Brain microvascular endothelial cell (primary cell): ENCODE results near the gene CFAP53.

Source experiments
- DNase-seq: peaks from one replicate; pipeline ENCODE4 v3.0.0-alpha.2; 2020
- H3K27ac ChIP-seq: fragments of 250-450 bp; sonication (Bioruptor Pico); 2 replicates; pipeline ENCODE4 v1.5.1; 2020; ENCODE audit warnings: mild to moderate bottlenecking, moderate library complexity
- H3K27me3 ChIP-seq: fragments of 250-450 bp; sonication (Bioruptor Pico); replicated peaks from 2 replicates; pipeline ENCODE4 v1.5.1; 2020; ENCODE audit warnings: mild to moderate bottlenecking
- H3K36me3 ChIP-seq: fragments of 250-450 bp; sonication (Bioruptor Pico); replicated peaks from 2 replicates; pipeline ENCODE4 v1.5.1; 2020; ENCODE audit warnings: mild to moderate bottlenecking
- H3K4me3 ChIP-seq: 2 replicates; pipeline ENCODE4 v1.5.1; 2011; ENCODE audit warnings: low read depth, mild to moderate bottlenecking, control low read depth, low read length, moderate library complexity
- in situ Hi-C: cut with HindIII; loops from 2 replicates; pipeline ENCODE4 v1.10.0; 2017; ENCODE audit warnings: low sequenced_read_pairs, low pct_ligation_motif_present
- TF ChIP-seq, protein P1 (sequence below): IDR thresholded peaks from 2 replicates; pipeline ENCODE4 v1.5.1; 2011; ENCODE audit warnings: low read depth, mild to moderate bottlenecking, moderate library complexity, low read length, control low read depth, inconsistent platforms; ENCODE audit errors: missing control alignments

Gene CFAP53

DNA sequence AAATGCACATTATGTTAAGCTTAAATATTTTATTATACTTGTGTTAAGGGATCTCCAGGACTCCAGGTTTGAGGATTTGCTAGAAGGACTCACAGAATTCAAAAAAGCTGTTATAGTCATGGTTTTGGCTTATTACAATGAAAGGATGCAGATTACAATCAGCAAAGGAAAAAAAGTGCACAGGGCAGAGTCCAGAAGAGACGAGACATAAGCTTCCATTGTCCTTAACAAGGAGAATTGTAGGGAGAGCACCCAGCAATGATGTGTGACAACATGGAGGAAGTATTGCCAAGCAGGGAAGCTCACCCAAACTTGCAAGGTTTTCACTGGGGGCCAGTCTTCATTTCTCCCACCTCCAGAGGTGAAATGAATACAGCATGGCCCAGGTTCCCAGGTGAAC lies 58.6 kb downstream of the CFAP53 start:
- Histone ChIP-seq H3K27ac (no peak overlapping the region), H3K36me3 (no peaks in the 10 kb centered on the region), H3K27me3 (no peaks in the 10 kb centered on the region), H3K4me3 (no peak overlapping the region)
- DNase-seq = no peak
- TF ChIP-seq, protein P1, sequence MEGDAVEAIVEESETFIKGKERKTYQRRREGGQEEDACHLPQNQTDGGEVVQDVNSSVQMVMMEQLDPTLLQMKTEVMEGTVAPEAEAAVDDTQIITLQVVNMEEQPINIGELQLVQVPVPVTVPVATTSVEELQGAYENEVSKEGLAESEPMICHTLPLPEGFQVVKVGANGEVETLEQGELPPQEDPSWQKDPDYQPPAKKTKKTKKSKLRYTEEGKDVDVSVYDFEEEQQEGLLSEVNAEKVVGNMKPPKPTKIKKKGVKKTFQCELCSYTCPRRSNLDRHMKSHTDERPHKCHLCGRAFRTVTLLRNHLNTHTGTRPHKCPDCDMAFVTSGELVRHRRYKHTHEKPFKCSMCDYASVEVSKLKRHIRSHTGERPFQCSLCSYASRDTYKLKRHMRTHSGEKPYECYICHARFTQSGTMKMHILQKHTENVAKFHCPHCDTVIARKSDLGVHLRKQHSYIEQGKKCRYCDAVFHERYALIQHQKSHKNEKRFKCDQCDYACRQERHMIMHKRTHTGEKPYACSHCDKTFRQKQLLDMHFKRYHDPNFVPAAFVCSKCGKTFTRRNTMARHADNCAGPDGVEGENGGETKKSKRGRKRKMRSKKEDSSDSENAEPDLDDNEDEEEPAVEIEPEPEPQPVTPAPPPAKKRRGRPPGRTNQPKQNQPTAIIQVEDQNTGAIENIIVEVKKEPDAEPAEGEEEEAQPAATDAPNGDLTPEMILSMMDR = no peak
- in situ Hi-C loops = no loop called here

DNA sequence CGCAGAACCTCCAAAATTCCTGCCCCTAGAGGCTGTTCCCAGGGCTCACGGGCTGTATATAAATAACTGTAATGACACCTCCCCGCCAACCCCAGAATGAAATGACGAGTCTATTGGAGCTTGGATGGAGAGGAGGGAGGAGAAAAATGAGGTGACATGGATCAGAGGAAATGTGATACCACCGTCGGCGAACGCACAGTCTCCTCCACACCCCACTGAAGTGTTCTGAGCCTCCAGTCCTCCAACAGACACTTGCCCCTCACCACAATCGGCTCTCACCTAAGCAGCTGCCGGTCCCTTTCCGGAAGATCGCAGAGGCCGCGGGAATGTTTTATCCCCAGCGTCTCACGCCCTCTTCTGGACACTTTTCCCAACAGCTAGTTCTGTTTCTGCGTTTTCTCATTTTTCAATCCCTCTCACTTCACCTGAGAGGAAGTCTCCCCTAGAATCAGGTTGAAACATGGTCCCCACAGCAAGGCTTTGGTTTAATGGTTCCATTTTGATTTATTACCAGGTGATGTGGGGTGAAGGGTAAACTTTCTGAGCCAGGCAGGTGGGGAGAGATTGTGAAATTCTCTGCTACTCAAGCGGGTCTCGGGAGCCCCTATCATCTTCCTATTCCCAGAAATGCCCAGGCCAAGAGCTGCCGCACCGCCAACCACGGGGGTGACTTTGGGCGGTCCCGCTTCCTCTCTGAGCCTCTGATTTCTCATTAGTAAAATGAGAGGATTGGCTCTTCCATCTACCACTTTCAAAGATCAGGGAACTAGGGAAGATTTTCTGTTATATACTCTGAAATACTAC lies 62.3 kb downstream of the CFAP53 start:
- Histone ChIP-seq H3K36me3 (no peaks in the 10 kb centered on the region), H3K4me3 (no peak overlapping the region), H3K27me3 (no peaks in the 10 kb centered on the region), H3K27ac (no peak overlapping the region)
- TF ChIP-seq, protein P1 = peak; percentile 72
- DNase-seq = peak; percentile 33
- in situ Hi-C loops = no loop called here

DNA sequence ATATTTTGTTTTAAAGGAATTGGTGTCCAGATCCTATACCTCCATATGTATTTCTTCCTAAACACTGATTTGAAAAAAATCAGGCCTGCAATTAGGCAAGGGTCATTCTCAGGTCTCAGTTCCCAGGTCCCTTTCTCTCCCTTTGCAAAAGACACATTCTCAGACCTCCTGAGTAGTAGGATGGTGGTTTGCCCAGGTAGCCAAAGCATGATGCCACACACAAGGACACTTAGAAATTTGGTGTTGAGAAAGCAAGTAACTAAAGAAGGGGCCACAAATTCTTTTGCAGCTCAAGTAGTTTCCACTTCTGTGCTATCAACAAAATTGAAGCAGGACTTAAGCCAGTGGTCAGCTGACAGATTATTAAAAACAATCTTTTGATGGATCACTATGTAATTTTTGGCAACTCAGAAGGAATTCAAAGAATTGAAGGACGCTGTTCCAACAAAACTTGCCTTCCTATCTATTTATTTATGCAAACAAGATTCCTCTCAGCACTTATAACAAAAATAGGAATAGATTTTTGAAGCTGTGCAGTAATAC lies 64.7 kb downstream of the CFAP53 start:
- no peak for DNase-seq
- TF ChIP-seq, protein P1 = no peak
- Histone ChIP-seq H3K4me3 (no peak overlapping the region), H3K27me3 (peaks cover 5% of the 10 kb centered on the region), H3K27ac (no peak overlapping the region), H3K36me3 (no peaks in the 10 kb centered on the region)
- in situ Hi-C loops = no loop called here

DNA sequence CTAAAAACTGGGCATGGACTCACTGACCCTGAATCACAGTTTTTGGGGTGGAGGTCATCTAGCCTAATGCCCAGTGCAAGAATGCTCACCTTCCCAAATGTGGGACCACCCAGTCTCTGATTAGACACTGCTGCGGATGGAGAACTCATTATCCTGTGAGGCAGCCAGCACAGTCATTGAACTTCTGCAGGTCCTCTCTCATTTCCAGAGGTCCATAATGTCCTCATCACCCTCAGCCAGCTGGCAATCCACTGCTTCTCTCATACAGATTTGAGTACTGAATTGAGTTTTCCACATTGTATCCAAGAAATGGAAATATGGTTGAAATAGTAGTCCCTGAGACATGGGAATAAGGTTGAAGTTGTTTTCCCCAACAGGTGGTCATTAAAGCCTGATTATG lies 66.4 kb downstream of the CFAP53 start:
- Histone ChIP-seq H3K27ac (no peak overlapping the region), H3K4me3 (no peak overlapping the region), H3K27me3 (peaks cover 20% of the 10 kb centered on the region), H3K36me3 (no peaks in the 10 kb centered on the region)
- TF ChIP-seq, protein P1 = no peak
- in situ Hi-C loops = no loop called here
- no peak for DNase-seq

DNA sequence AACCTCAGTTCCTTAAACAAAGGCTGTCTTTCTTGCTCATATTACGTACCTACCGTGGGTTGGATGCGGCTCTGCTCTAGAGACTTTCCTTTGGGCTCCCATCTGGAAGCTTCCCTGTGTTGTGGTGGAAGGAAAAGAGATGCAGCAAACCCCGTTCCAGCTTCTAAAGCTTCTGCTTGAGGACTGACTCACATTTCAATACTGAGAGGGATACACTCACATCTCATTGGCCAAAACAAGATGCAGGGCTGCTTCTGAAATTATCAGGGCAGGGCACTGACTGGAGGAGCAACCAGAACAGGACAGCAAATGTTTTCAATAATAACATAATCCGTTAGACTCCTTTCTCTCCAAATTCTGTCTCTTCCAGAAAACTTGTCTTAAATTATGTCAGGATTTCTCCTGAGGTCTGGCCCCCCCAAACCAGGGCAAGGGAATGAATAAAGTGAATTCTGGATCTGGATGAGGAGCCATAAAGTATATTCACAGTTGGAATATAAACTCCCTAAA lies 66.9 kb downstream of the CFAP53 start:
- Histone ChIP-seq H3K27me3 (peaks cover 25% of the 10 kb centered on the region), H3K4me3 (no peak overlapping the region), H3K27ac (no peak overlapping the region), H3K36me3 (no peaks in the 10 kb centered on the region)
- DNase-seq = no peak
- TF ChIP-seq, protein P1 = no peak
- in situ Hi-C loops = no loop called here

DNA sequence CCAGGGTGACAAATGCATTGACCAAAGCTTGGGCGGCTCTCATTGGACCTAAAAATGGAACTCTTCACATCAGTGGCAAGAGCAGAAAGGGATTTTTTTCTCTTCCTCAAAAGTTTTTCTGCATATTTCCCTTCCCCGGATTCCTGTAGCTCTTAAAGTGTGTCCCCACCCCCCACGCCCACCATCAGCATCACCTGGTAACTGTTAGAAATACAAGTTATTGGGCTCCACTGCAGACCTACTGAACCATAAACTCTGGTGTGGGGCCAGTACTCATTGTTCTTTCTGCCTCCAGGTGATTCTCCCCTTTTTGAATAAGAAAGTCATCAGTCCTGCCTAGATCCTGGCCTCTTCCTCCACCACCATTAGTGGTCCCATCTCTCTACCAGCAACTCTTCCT lies 70.0 kb downstream of the CFAP53 start:
- DNase-seq = no peak
- TF ChIP-seq, protein P1 = no peak
- Histone ChIP-seq H3K27me3 (peaks cover 51% of the 10 kb centered on the region), H3K4me3 (no peak overlapping the region), H3K27ac (no peak overlapping the region), H3K36me3 (no peaks in the 10 kb centered on the region)
- in situ Hi-C loops = no loop called here
